Raji (cell line): Measurements from ENCODE around the gene UPK3A.

Experiments used
- POLR2A ChIP-seq: IDR thresholded peaks from 2 replicates; pipeline ENCODE4 v1.6.1; 2011; ENCODE audit warnings: low read depth, low read length, control low read depth; ENCODE audit not compliant: insufficient read depth

The UPK3A gene

DNA sequence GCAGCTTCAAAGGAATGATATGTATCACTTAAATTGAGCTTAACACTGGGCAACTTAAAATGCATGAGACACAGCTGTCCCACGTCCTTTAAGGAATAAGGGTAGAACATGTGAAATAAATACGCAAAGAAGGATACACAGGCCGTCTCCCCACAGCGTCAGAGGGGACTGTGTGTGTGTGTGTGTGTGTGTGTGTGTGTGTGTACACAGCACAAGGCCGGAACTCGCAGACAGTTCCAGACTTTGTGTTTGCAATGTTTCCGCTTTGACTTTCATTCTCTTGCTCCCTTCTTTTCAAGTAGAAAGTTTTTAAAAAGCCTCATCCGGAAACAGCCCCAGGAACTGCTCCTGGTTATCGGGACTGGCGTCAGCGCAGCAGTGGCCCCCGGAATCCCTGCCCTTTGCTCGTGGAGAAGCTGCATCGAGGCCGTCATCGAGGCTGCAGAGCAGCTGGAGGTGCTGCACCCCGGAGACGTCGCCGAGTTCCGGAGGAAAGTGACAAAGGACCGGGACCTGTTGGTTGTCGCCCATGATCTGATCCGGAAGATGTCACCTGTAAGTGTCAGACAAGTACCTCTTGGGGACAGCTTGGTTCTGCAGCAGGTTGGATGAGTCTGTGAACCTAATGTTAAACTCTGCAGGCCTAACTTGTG is 38.2 kb downstream of the UPK3A start:
- no peak for TF ChIP-seq POLR2A

GRCh38 chr22:45323695-45324094 is 38.9 kb downstream of the UPK3A start:
- no peak for TF ChIP-seq POLR2A

GRCh38 chr22:45324311-45324711 is 39.6 kb downstream of the UPK3A start:
- no peak for TF ChIP-seq POLR2A

DNA sequence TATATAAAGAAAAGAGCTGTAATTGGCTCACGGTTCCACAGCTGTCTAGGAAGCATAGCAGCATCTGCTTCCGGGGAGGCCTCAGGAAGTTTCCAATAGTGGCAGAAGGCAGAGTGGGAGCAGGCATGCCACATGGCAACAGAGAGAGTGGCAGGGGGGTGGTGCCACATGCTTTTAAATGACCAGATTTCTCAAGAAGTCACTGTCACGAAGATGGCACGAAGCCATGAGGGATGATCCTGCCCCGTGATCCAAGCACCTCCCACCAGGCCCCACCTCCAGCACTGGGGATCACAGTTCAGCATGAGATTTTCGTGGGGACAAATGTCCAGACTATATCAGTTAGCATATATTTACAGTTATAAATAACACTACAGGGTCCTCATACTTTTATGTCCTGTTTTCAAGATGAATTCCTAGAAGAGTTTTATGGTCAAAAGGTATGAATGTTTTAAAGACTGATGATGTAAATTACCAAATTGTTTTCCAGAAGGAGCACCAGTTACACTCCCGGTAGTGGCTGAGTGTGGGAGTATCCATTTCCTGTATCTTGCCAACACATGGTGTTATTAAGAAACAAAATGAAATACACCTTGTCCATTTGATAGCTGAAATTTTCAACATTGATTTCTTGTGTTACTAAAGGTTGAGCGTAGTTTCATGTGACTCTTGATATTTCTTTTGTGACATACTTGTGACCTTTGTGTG is 44.2 kb downstream of the UPK3A start:
- TF ChIP-seq POLR2A, result no peak

DNA sequence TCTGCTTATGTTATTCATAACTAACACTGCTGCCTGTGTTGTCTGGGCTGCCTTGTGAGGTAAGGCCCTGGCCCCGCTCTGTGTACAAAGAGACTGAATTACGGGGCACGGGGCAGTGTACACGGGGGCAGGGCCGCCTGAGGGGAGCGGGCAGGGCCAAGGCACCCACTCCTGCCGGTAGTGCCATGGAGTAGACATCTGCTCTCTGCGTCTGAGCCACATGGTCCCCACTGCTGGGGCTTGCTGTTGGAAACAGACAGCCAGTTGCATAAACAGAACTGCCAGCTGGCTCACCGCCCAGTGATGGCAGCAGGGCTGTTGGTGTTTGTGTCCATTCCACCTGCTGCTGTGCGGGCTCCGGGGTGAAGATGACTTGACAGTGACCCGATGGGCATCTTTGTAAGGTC is 44.8 kb downstream of the UPK3A start:
- no peak for TF ChIP-seq POLR2A

GRCh38 chr22:45330548-45330947 is 45.8 kb downstream of the UPK3A start:
- TF ChIP-seq POLR2A, result no peak

GRCh38 chr22:45331486-45331885 is 46.7 kb downstream of the UPK3A start:
- TF ChIP-seq POLR2A, result no peak

- TF ChIP-seq POLR2A, result no peak
Observed at GRCh38 chr22:45332001-45332400, 47.3 kb downstream of the UPK3A start.

DNA sequence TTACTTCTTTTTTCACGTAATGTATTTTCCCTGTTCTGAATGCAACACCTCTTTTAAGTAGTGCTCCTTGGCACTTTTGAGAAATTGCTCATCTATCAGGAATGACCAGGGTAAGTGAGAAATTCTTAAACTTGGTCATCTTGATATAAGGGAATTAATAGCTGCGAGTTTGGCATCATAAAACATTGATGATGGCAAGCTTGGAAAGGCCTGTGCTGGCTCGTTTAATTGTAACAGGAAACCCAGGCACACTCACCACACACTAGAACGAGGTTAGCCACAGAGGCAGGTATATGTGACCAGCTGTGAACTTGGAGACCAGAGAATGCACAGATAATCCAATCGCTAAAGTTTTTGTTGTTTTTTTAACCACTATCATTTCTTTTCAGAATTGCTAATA is 49.3 kb downstream of the UPK3A start:
- no peak for TF ChIP-seq POLR2A

DNA sequence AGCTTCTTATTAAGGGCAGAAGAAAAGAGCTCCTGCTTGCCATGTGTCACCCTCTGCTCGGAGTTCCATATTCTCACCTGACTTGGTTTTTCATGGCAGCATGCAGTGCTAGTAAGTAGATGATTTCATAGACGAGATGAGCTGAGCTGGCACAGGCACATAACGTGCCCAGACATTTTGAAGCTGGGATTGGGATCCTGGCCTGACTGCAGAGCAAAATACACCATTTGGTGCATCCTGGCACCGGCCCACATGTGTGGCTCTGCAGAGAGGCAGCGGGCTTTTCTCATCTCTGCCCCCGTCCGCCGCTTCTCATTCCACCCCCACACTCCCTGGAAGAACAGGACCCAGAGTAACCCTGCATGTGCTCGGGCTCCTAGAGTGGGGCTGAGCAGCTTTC is 49.8 kb downstream of the UPK3A start:
- no peak for TF ChIP-seq POLR2A

GRCh38 chr22:45335021-45335818 is 50.5 kb downstream of the UPK3A start:
- no peak for TF ChIP-seq POLR2A

GRCh38 chr22:45335854-45336522 is 51.2 kb downstream of the UPK3A start:
- TF ChIP-seq POLR2A, result no peak

- no peak for TF ChIP-seq POLR2A
Observed at GRCh38 chr22:45336971-45337431, 52.3 kb downstream of the UPK3A start.

DNA sequence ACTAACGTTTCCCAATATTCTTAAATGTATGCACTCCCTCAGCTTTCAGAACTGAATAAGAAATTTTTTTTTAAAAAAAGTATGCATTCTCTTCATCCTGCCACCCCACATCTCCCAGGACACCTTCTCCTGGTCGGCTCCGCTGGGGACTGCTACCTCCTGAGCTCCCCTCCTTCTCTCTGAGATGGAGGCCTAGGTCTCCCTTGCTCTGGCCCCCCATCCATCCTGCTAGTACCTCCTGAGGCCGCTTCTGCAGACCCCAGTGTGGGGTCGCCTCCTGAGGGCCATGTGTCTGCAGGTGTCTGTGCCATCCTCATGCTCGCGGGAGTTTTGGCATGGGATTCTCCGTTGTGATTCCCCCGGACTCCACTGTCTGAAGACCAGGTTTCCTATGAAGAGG is 52.8 kb downstream of the UPK3A start:
- TF ChIP-seq POLR2A, result no peak

- no peak for TF ChIP-seq POLR2A
Observed at GRCh38 chr22:45338795-45339194, 54.0 kb downstream of the UPK3A start.
